ENCODE measurements around the gene PDIA6.

DNA sequence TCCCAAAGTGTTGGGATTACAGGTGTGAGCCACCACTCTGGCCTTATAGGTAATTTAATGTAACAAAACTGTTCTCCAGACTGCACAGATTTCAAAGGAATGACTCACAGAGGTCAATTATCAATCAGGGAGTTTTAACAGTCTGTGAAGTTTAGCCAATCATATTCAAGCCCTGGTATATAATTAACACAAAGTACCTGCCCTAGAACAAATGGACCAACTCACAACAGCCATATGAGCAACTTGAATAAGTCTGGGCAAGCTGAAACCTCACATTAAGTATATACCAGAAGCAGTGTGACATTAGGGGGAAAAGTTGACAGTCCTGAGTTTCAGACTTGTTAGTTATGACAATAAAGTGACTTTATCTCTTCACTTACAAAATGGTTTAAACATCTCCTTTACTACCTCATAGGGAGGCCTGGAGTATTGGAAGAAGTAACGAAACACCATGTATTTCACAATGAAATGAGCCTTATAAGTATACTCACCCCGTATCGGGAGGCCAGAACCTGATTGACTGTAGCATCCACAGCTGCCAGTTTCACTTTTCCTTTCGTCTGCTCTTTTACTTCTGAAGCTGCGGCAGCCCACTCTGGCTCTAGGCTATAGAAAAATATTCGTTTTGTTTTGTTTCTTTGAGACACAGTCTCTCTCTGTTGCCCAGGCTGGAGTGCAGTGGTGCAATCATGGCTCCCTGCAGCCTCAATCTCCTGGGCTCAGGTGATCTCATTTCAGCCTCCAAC lies 22.2 kb downstream of the PDIA6 start:
- TF ChIP-seq EZH2 (IDR thresholded peaks at IDR 0.05; ENCODE audit: borderline replicate concordance, low read depth, low read length, poor library complexity, severe bottlenecking) = no peak
- TF ChIP-seq, protein P1, sequence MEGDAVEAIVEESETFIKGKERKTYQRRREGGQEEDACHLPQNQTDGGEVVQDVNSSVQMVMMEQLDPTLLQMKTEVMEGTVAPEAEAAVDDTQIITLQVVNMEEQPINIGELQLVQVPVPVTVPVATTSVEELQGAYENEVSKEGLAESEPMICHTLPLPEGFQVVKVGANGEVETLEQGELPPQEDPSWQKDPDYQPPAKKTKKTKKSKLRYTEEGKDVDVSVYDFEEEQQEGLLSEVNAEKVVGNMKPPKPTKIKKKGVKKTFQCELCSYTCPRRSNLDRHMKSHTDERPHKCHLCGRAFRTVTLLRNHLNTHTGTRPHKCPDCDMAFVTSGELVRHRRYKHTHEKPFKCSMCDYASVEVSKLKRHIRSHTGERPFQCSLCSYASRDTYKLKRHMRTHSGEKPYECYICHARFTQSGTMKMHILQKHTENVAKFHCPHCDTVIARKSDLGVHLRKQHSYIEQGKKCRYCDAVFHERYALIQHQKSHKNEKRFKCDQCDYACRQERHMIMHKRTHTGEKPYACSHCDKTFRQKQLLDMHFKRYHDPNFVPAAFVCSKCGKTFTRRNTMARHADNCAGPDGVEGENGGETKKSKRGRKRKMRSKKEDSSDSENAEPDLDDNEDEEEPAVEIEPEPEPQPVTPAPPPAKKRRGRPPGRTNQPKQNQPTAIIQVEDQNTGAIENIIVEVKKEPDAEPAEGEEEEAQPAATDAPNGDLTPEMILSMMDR (conservative IDR thresholded peaks at IDR 0.05; ENCODE audit: low read depth, low read length) = no peak

Data from A673 (cell line).